ENCODE data around the gene ARAP1.

The ARAP1 gene

GRCh38 chr11:72743321-72744221, 8.6 kb downstream of the ARAP1 start:
- no peak for DNase-seq (ENCODE audit: low read depth, low spot score)

- no peak for DNase-seq (ENCODE audit: low read depth, low spot score)
Observed at GRCh38 chr11:72742513-72743320, 9.5 kb downstream of the ARAP1 start.

- DNase-seq (ENCODE audit: low read depth, low spot score), result no peak
Observed at GRCh38 chr11:72741849-72742512, 10.2 kb downstream of the ARAP1 start.

- peak; percentile 82 for DNase-seq (ENCODE audit: low read depth, low spot score)
Observed at GRCh38 chr11:72741429-72741833, 10.8 kb downstream of the ARAP1 start.

- DNase-seq (ENCODE audit: low read depth, low spot score), result no peak
Observed at GRCh38 chr11:72740562-72741428, 11.4 kb downstream of the ARAP1 start.

GRCh38 chr11:72740060-72740424, 12.2 kb downstream of the ARAP1 start:
- DNase-seq (ENCODE audit: low read depth, low spot score), result no peak

- no peak for DNase-seq (ENCODE audit: low read depth, low spot score)
Observed at GRCh38 chr11:72739240-72740059, 12.8 kb downstream of the ARAP1 start.

GRCh38 chr11:72738199-72739141, 13.7 kb downstream of the ARAP1 start:
- peak; percentile 36 for DNase-seq (ENCODE audit: low read depth, low spot score)

GRCh38 chr11:72737336-72737735, 14.9 kb downstream of the ARAP1 start:
- no peak for DNase-seq (ENCODE audit: low read depth, low spot score)

GRCh38 chr11:72736452-72737069, 15.6 kb downstream of the ARAP1 start:
- DNase-seq (ENCODE audit: low read depth, low spot score), result no peak

- DNase-seq (ENCODE audit: low read depth, low spot score), result peak; percentile 95
Observed at GRCh38 chr11:72735495-72736027, 16.6 kb downstream of the ARAP1 start.

- no peak for DNase-seq (ENCODE audit: low read depth, low spot score)
Observed at GRCh38 chr11:72732329-72732728, 19.9 kb downstream of the ARAP1 start.

- no peak for DNase-seq (ENCODE audit: low read depth, low spot score)
Observed at GRCh38 chr11:72730737-72731136, 21.5 kb downstream of the ARAP1 start.

- DNase-seq (ENCODE audit: low read depth, low spot score), result peak; percentile 46
Observed at GRCh38 chr11:72730243-72730642, 22.0 kb downstream of the ARAP1 start.

- DNase-seq (ENCODE audit: low read depth, low spot score), result no peak
Observed at GRCh38 chr11:72727521-72727920, 24.7 kb downstream of the ARAP1 start.

GRCh38 chr11:72726266-72727220, 25.7 kb downstream of the ARAP1 start:
- no peak for DNase-seq (ENCODE audit: low read depth, low spot score)

- no peak for DNase-seq (ENCODE audit: low read depth, low spot score)
Observed at GRCh38 chr11:72725724-72726028, 26.5 kb downstream of the ARAP1 start.

Data from ELF-1 (cell line).